ENCODE results near the gene C1QL1. TPM values are rescaled to one million over a fixed set of nuclear protein-coding genes. Genes with fewer than 3 reads are reported as not detected.

Gene C1QL1
- total and polyA plus RNA-seq, 4 donors, result 0.10 to 0.57 (median 0.39) TPM

GRCh38 chr17:44981221-44981968, 13.3 kb upstream of the C1QL1 start:
- DNase-seq (peak in 2 of 3 donors; percentile 31 to 69), ATAC-seq (ENCODE audit: insufficient read depth, low FRiP score) (peak; percentile 16)
- Histone ChIP-seq H3K27me3 (ENCODE audit: control insufficient read depth in 3 of 3, insufficient read depth in 3 of 3, low read length in 2 of 3) (peaks cover 0 to 8% (median 0%) of the 10 kb centered on the region in 3 donors), H3K4me1 (ENCODE audit: control insufficient read depth in 5 of 5, insufficient read depth in 5 of 5, low read length in 5 of 5) (peaks cover 3 to 56% (median 22%) of the 10 kb centered on the region in 5 donors), H3K36me3 (ENCODE audit: control insufficient read depth in 4 of 4, insufficient read depth in 4 of 4, low read length in 4 of 4) (no peaks in the 10 kb centered on the region), H3K9ac (ENCODE audit: insufficient read depth in 1 of 2, low read length in 2 of 2) (peak overlapping the region in 1 of 2 donors; percentile 6), H3K4me3 (no peak overlapping the region), H3K9me3 (ENCODE audit: control insufficient read depth in 4 of 4, insufficient read depth in 3 of 4, low read length in 3 of 4) (no peaks in the 10 kb centered on the region), H3K27ac (ENCODE audit: low read depth in 1 of 2, low read length in 1 of 2) (peak overlapping the region in 1 of 2 donors; percentile 68)
- WGBS, 2 donors, result 28 to 52% methylated on average over 12 of the region's 12 CpGs
- TF ChIP-seq CTCF (IDR thresholded peaks at IDR 0.05; ENCODE audit: control extremely low read depth, extremely low read depth), result no peak

GRCh38 chr17:44979426-44979995, 11.4 kb upstream of the C1QL1 start:
- Histone ChIP-seq H3K27ac (ENCODE audit: low read depth in 1 of 2, low read length in 1 of 2) (peak overlapping the region; percentile 1 to 74), H3K4me1 (ENCODE audit: control insufficient read depth in 5 of 5, insufficient read depth in 5 of 5, low read length in 5 of 5) (peaks cover 3 to 58% (median 22%) of the 10 kb centered on the region in 5 donors), H3K27me3 (ENCODE audit: control insufficient read depth in 3 of 3, insufficient read depth in 3 of 3, low read length in 2 of 3) (peaks cover 0 to 8% (median 0%) of the 10 kb centered on the region in 3 donors), H3K9me3 (ENCODE audit: control insufficient read depth in 4 of 4, insufficient read depth in 3 of 4, low read length in 3 of 4) (no peaks in the 10 kb centered on the region), H3K36me3 (ENCODE audit: control insufficient read depth in 4 of 4, insufficient read depth in 4 of 4, low read length in 4 of 4) (no peaks in the 10 kb centered on the region), H3K4me3 (no peak overlapping the region), H3K9ac (ENCODE audit: insufficient read depth in 1 of 2, low read length in 2 of 2) (no peak overlapping the region)
- TF ChIP-seq CTCF (IDR thresholded peaks at IDR 0.05; ENCODE audit: control extremely low read depth, extremely low read depth), result no peak
- DNase-seq (peak; percentile 92 to 97 (median 95)), ATAC-seq (ENCODE audit: insufficient read depth, low FRiP score) (no peak)
- 40 to 65% methylated on average over 9 of the region's 9 CpGs for WGBS, 2 donors

- H3K27ac ChIP-seq (ENCODE audit: low read depth in 1 of 2, low read length in 1 of 2), result no peak overlapping the region
- H3K4me3 ChIP-seq, result no peak overlapping the region
- WGBS, 2 donors, result 84 to 90% methylated on average over 5 of the region's 5 CpGs
- ATAC-seq (ENCODE audit: insufficient read depth, low FRiP score) (no peak), DNase-seq (no peak)
- H3K4me1 ChIP-seq (ENCODE audit: control insufficient read depth in 5 of 5, insufficient read depth in 5 of 5, low read length in 5 of 5), result peaks cover 3 to 58% (median 22%) of the 10 kb centered on the region in 5 donors
- H3K9ac ChIP-seq (ENCODE audit: insufficient read depth in 1 of 2, low read length in 2 of 2), result no peak overlapping the region
- H3K36me3 ChIP-seq (ENCODE audit: control insufficient read depth in 4 of 4, insufficient read depth in 4 of 4, low read length in 4 of 4), result no peaks in the 10 kb centered on the region
- H3K9me3 ChIP-seq (ENCODE audit: control insufficient read depth in 4 of 4, insufficient read depth in 3 of 4, low read length in 3 of 4), result no peaks in the 10 kb centered on the region
- no peak for TF ChIP-seq CTCF (IDR thresholded peaks at IDR 0.05; ENCODE audit: control extremely low read depth, extremely low read depth)
- H3K27me3 ChIP-seq (ENCODE audit: control insufficient read depth in 3 of 3, insufficient read depth in 3 of 3, low read length in 2 of 3), result peaks cover 0 to 8% (median 0%) of the 10 kb centered on the region in 3 donors
These were observed 10.7 kb upstream of the C1QL1 start for GRCh38 chr17:44978807-44979206.
